Neuronal stem cell (in vitro differentiated cells): ENCODE measurements around the gene MICU1.

Experiments
- DNase-seq: peaks from one replicate; pipeline ENCODE4 v3.0.0-alpha.2; 2013; ENCODE audit warnings: low spot score
- H2AFZ ChIP-seq: one replicate; pipeline ENCODE4 v1.6.1; 2013; ENCODE audit warnings: mild to moderate bottlenecking, low read length, inconsistent platforms
- H2AK5ac ChIP-seq: 2 replicates; pipeline ENCODE4 v1.6.1; 2013; ENCODE audit warnings: low read depth, mild to moderate bottlenecking, inconsistent platforms, low read length, moderate library complexity, mixed read lengths
- H2BK120ac ChIP-seq: 2 replicates; pipeline ENCODE4 v1.6.1; 2013; ENCODE audit warnings: low read depth, mild to moderate bottlenecking, inconsistent platforms, low read length, moderate library complexity, mixed read lengths
- H2BK12ac ChIP-seq: one replicate; pipeline ENCODE4 v1.6.1; 2013; ENCODE audit warnings: low read length, inconsistent platforms
- H2BK15ac ChIP-seq: 2 replicates; pipeline ENCODE4 v1.6.1; 2013; ENCODE audit warnings: mild to moderate bottlenecking, low read length, inconsistent platforms, mixed read lengths
- H2BK5ac ChIP-seq: one replicate; pipeline ENCODE4 v1.6.1; 2013; ENCODE audit warnings: inconsistent platforms, mild to moderate bottlenecking, low read length, moderate library complexity
- H3K14ac ChIP-seq: one replicate; pipeline ENCODE4 v1.6.1; 2013; ENCODE audit warnings: low read length, inconsistent platforms
- H3K18ac ChIP-seq: 2 replicates; pipeline ENCODE4 v1.6.1; 2013; ENCODE audit warnings: low read length, inconsistent platforms
- H3K23ac ChIP-seq: 2 replicates; pipeline ENCODE4 v1.6.1; 2013; ENCODE audit warnings: low read depth, mild to moderate bottlenecking, mixed read lengths, low read length, inconsistent platforms; ENCODE audit not compliant: poor library complexity
- H3K27ac ChIP-seq: replicated peaks from 3 replicates; pipeline ENCODE4 v1.5.1; 2013; ENCODE audit warnings: low read length, inconsistent platforms
- H3K27me3 ChIP-seq, 3 experiments: 2 replicates each; pipeline ENCODE4 v1.6.1; 2013; ENCODE audit warnings: low read length in 3 of 3, mild to moderate bottlenecking in 2 of 3, inconsistent platforms in 1 of 3, low read depth in 1 of 3, mixed read lengths in 1 of 3, moderate library complexity in 1 of 3; ENCODE audit not compliant: control insufficient read depth in 3 of 3, insufficient read depth in 3 of 3
- H3K36me3 ChIP-seq, 2 donors: replicated peaks in 1 of 2; 2 replicates each; pipeline ENCODE4 v1.6.1; 2013; ENCODE audit warnings: low read length in 2 of 2; ENCODE audit not compliant: control insufficient read depth in 2 of 2, insufficient read depth in 2 of 2
- H3K4ac ChIP-seq: 2 replicates; pipeline ENCODE4 v1.6.1; 2013; ENCODE audit warnings: inconsistent platforms, mild to moderate bottlenecking, low read length, moderate library complexity
- H3K4me1 ChIP-seq, 2 donors: 1 replicate in 1 of 2; 2 replicates in 1 of 2; pipeline ENCODE4 v1.6.1; 2013; ENCODE audit warnings: low read length in 2 of 2, low read depth in 1 of 2; ENCODE audit not compliant: control insufficient read depth in 2 of 2, insufficient read depth in 1 of 2
- H3K4me2 ChIP-seq: one replicate; pipeline ENCODE4 v1.6.1; 2013; ENCODE audit warnings: mild to moderate bottlenecking, low read length, inconsistent platforms; ENCODE audit not compliant: insufficient read depth, poor library complexity, severe bottlenecking
- H3K4me3 ChIP-seq, 2 donors: 2 replicates each; pipeline ENCODE4 v1.5.1; 2013; ENCODE audit warnings: low read length in 2 of 2, mild to moderate bottlenecking in 2 of 2, inconsistent platforms in 1 of 2, moderate library complexity in 1 of 2
- H3K79me1 ChIP-seq: one replicate; pipeline ENCODE4 v1.6.1; 2013; ENCODE audit warnings: low read depth, mild to moderate bottlenecking, inconsistent platforms, low read length, moderate library complexity
- H3K9ac ChIP-seq: one replicate; pipeline ENCODE4 v1.6.1; 2013; ENCODE audit warnings: mild to moderate bottlenecking, low read depth, low read length, inconsistent platforms; ENCODE audit not compliant: poor library complexity
- H3K9me3 ChIP-seq, 2 donors: replicated peaks in 1 of 2; 2 replicates each; pipeline versions ENCODE3 to v1.6.1; 2013; ENCODE audit warnings: low read length in 2 of 2, mild to moderate bottlenecking in 2 of 2, inconsistent platforms in 1 of 2, low read depth in 1 of 2, mixed read lengths in 1 of 2, moderate library complexity in 1 of 2; ENCODE audit not compliant: control insufficient read depth in 2 of 2, insufficient read depth in 1 of 2
- H4K8ac ChIP-seq: one replicate; pipeline ENCODE4 v1.6.1; 2013; ENCODE audit warnings: low read depth, mild to moderate bottlenecking, inconsistent platforms, low read length, moderate library complexity
- H4K91ac ChIP-seq: one replicate; pipeline ENCODE4 v1.6.1; 2013; ENCODE audit warnings: low read length, low read depth, mild to moderate bottlenecking, inconsistent platforms; ENCODE audit not compliant: poor library complexity
- WGBS, 2 donors: extraction: QIAGEN DNeasy Blood & Tissue Kit; methylation state at CpG; one replicate each; pipeline ENCODE4 v1.1.7; 2013; ENCODE audit warnings: missing lambda C conversion rate in 2 of 2, mixed read lengths in 1 of 2; ENCODE audit not compliant: insufficient read length in 2 of 2, insufficient replicate concordance in 1 of 2; ENCODE audit errors: extremely low coverage in 2 of 2; 5-methylcytosine and 5-hydroxymethylcytosine counted together

The MICU1 gene

DNA sequence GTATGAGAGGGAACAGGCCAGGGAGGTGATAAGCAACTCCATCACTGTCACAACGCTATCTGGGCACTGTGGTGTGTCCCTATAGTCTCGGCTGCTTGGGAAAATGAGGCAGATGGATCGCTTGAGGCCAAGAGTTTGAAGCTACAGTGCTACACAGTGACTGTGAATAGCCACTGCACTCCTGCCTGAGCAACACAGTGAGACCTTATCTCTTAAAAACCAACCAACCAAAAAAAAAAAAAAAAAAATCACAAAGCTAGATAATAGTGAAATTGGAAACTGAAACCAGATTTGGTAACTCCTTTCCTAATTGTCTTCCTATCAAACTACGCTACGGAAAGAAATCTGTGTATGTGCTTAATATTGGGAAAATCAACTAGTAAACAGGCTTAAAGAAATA, 14.1 kb downstream of the MICU1 start:
- H2BK15ac ChIP-seq, result no peak overlapping the region
- no peak overlapping the region for H4K91ac ChIP-seq
- no peaks in the 10 kb centered on the region for H3K36me3 ChIP-seq
- H3K27me3 ChIP-seq, result no peaks in the 10 kb centered on the region
- H2AFZ ChIP-seq, result no peak overlapping the region
- H3K9me3 ChIP-seq, result no peaks in the 10 kb centered on the region
- no peak overlapping the region for H3K4me2 ChIP-seq
- no peak overlapping the region for H3K23ac ChIP-seq
- H3K4ac ChIP-seq, result no peak overlapping the region
- no peak overlapping the region for H3K27ac ChIP-seq
- H3K9ac ChIP-seq, result no peak overlapping the region
- H2BK12ac ChIP-seq, result no peak overlapping the region
- H3K18ac ChIP-seq, result no peak overlapping the region
- H2BK120ac ChIP-seq, result no peak overlapping the region
- no peak overlapping the region for H2AK5ac ChIP-seq
- no CpG with 5 or more reads among the region's 5 CpGs for WGBS, 2 donors
- no peak overlapping the region for H3K4me3 ChIP-seq
- peaks cover 6% of the 10 kb centered on the region for H3K79me1 ChIP-seq
- peaks cover 0 to 5% of the 10 kb centered on the region in 2 donors for H3K4me1 ChIP-seq
- H4K8ac ChIP-seq, result no peak overlapping the region
- H2BK5ac ChIP-seq, result no peak overlapping the region
- H3K14ac ChIP-seq, result no peak overlapping the region
- no peak for DNase-seq

DNA sequence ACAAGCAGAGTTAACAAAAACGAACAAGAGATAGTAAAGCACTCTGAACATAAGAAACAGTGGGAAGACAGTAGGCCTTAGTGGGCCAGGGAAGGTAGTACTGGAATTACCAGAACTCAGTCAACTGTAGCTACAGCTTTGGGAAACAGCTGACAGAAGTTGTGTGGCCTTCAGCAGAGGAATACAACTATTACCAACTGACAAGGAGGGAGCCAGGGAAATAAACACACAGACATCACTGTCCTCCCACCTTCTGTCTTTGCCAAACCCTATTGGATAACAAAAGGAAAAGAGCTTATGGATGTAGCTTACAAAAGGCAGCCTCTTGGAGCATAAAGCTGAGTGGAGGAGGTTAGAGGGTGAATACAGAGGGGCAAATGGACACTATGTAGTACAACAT, 15.4 kb downstream of the MICU1 start:
- Histone ChIP-seq H4K91ac (no peak overlapping the region), H2BK12ac (no peak overlapping the region), H3K4me1 (peaks cover 0 to 8% of the 10 kb centered on the region in 2 donors), H3K14ac (no peak overlapping the region), H3K36me3 (no peaks in the 10 kb centered on the region), H2AFZ (no peak overlapping the region), H4K8ac (no peak overlapping the region), H2BK15ac (no peak overlapping the region), H3K18ac (no peak overlapping the region), H3K23ac (no peak overlapping the region), H3K9ac (no peak overlapping the region), H2BK5ac (no peak overlapping the region), H3K9me3 (no peaks in the 10 kb centered on the region), H2BK120ac (no peak overlapping the region), H3K27me3 (no peaks in the 10 kb centered on the region), H3K4ac (no peak overlapping the region), H3K4me2 (no peak overlapping the region), H3K79me1 (peaks cover 6% of the 10 kb centered on the region), H2AK5ac (no peak overlapping the region), H3K27ac (no peak overlapping the region), H3K4me3 (no peak overlapping the region)
- no CpG with 5 or more reads among the region's 1 CpG for WGBS, 2 donors
- no peak for DNase-seq

DNA sequence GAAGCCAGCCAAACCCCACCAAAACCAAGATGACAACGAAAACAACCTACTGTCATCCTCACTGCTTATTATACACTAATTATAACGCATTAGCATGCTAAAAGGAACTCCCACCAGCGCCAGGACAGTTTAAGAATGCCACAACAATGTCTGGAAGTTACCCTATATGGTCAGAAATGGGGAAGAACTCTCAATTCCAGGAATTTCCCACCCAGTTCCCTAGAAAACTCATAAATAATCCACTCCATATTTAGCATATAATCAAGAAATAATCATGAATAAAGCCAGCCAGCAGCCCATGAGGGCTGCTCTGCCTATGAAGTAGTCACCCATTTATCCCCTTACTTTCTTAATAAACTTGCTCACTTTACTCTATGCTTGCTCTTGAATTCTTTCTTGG, 20.8 kb downstream of the MICU1 start:
- no peak overlapping the region for H4K8ac ChIP-seq
- no peak overlapping the region for H2AK5ac ChIP-seq
- H2AFZ ChIP-seq, result no peak overlapping the region
- H3K4me1 ChIP-seq, result peaks cover 0 to 3% of the 10 kb centered on the region in 2 donors
- no peak overlapping the region for H2BK120ac ChIP-seq
- no peak overlapping the region for H3K23ac ChIP-seq
- H3K9me3 ChIP-seq, result no peaks in the 10 kb centered on the region
- no peak overlapping the region for H3K18ac ChIP-seq
- no peak overlapping the region for H2BK5ac ChIP-seq
- no peaks in the 10 kb centered on the region for H3K27me3 ChIP-seq
- no peak for DNase-seq
- no peaks in the 10 kb centered on the region for H3K36me3 ChIP-seq
- no peak overlapping the region for H2BK15ac ChIP-seq
- H3K27ac ChIP-seq, result no peak overlapping the region
- no peak overlapping the region for H4K91ac ChIP-seq
- no peak overlapping the region for H3K4ac ChIP-seq
- H3K4me3 ChIP-seq, result no peak overlapping the region
- H3K79me1 ChIP-seq, result peaks cover 3% of the 10 kb centered on the region
- no peak overlapping the region for H3K4me2 ChIP-seq
- no peak overlapping the region for H3K9ac ChIP-seq
- H3K14ac ChIP-seq, result no peak overlapping the region
- H2BK12ac ChIP-seq, result no peak overlapping the region
- WGBS, 2 donors, result no CpG with 5 or more reads among the region's 3 CpGs

DNA sequence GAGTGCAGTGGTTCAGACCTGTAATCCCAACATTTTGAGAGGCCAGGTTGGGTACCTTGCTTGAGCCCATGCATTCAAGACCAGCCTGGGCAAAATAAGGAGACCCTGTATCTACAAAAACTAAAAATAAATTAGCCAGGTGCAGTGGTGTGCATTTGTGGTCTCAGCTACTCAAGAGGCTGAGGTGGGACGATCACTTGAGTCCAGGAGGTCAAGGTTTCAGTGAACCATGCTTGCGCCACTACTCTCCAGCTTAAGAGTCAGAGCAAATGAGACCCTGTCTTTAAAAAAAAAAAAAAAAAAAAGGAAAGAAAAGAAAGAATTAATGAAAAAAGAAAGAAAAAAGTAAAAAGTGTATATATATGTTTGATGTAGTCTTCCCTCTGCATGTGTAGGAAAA, 24.7 kb downstream of the MICU1 start:
- Histone ChIP-seq H3K4me2 (no peak overlapping the region), H3K4me1 (peaks cover 0 to 4% of the 10 kb centered on the region in 2 donors), H3K14ac (no peak overlapping the region), H2BK12ac (no peak overlapping the region), H2BK120ac (no peak overlapping the region), H2BK15ac (no peak overlapping the region), H3K23ac (no peak overlapping the region), H3K18ac (no peak overlapping the region), H3K27me3 (no peaks in the 10 kb centered on the region), H3K79me1 (no peaks in the 10 kb centered on the region), H2AFZ (no peak overlapping the region), H2AK5ac (no peak overlapping the region), H3K4ac (no peak overlapping the region), H3K4me3 (no peak overlapping the region), H3K9ac (no peak overlapping the region), H3K9me3 (no peaks in the 10 kb centered on the region), H2BK5ac (no peak overlapping the region), H3K36me3 (no peaks in the 10 kb centered on the region), H4K91ac (no peak overlapping the region), H3K27ac (no peak overlapping the region), H4K8ac (no peak overlapping the region)
- no CpG with 5 or more reads among the region's 2 CpGs for WGBS, 2 donors
- no peak for DNase-seq
